Astrocyte of the cerebellum (primary cell): ENCODE data around the gene OTOA.

Experiments used
- DNase-seq: peaks from one replicate; pipeline ENCODE4 v3.0.0-alpha.2; 2011; ENCODE audit warnings: low read depth
- H3K4me3 ChIP-seq: 2 replicates; pipeline ENCODE4 v1.5.1; 2011; ENCODE audit warnings: mild to moderate bottlenecking, low read depth, low read length, moderate library complexity
- CTCF ChIP-seq: IDR thresholded peaks from 2 replicates; pipeline ENCODE4 v1.5.1; 2012; ENCODE audit warnings: low read length, low read depth, moderate library complexity, mild to moderate bottlenecking; ENCODE audit errors: missing control alignments
- in situ Hi-C: cut with HindIII; loops from 2 replicates; pipeline ENCODE4 v1.10.0; 2017; ENCODE audit warnings: low sequenced_read_pairs

OTOA gene

GRCh38 chr16:21663889-21664647 lies at the start of gene OTOA:
Gene OTOA, plus strand, starts transcription at chr16:21663968. Its CDS starts 14,547 bp downstream, at chr16:21678515.
- peak within 1 kb of the TSS; percentile 15 for H3K4me3 ChIP-seq
- in situ Hi-C loops: no loop called here
- no peak for DNase-seq
- TF ChIP-seq CTCF: no peak

- no peak for DNase-seq
- in situ Hi-C loops: no loop called here
- TF ChIP-seq CTCF: no peak
- no peak overlapping the region for H3K4me3 ChIP-seq
These were observed 48.9 kb upstream of the OTOA start for GRCh38 chr16:21614896-21615295.

- in situ Hi-C loops: no loop called here
- H3K4me3 ChIP-seq: no peak overlapping the region
- no peak for DNase-seq
- TF ChIP-seq CTCF: no peak
These were observed 46.2 kb upstream of the OTOA start for GRCh38 chr16:21617607-21618006.

- DNase-seq: no peak
- in situ Hi-C loops: no loop called here
- no peak for TF ChIP-seq CTCF
- no peak overlapping the region for H3K4me3 ChIP-seq
These were observed 45.5 kb upstream of the OTOA start for GRCh38 chr16:21618281-21618680.

- DNase-seq: no peak
- no peak overlapping the region for H3K4me3 ChIP-seq
- in situ Hi-C loops: no loop called here
- TF ChIP-seq CTCF: no peak
These were observed 43.9 kb upstream of the OTOA start for GRCh38 chr16:21619765-21620425.

GRCh38 chr16:21620592-21620991 lies 43.2 kb upstream of the OTOA start:
- in situ Hi-C loops: no loop called here
- no peak for TF ChIP-seq CTCF
- no peak for DNase-seq

More at GRCh38 chr16:21620592-21620991, 43.2 kb upstream of the OTOA start:
- H3K4me3 ChIP-seq: no peak overlapping the region
